Thoracic aorta (tissue), 2 donors: Measurements from ENCODE around the gene INPP4B. TPM values are rescaled to one million over a fixed set of nuclear protein-coding genes. Genes with fewer than 3 reads are reported as not detected.

ENCODE experiments used
- ATAC-seq: fragments of 150-250 bp; one replicate; pipeline ENCODE4 v1.8.0; 2017; ENCODE audit warnings: low read depth; ENCODE audit not compliant: insufficient number of reproducible peaks, low FRiP score
- DNase-seq: peaks from one replicate; pipeline ENCODE4 v3.0.0-alpha.2; 2020; ENCODE audit warnings: low spot score
- H3K27ac ChIP-seq, 2 donors: fragments of 200-600 bp; sonication (generic); 1 replicate in 1 of 2; 2 replicates in 1 of 2; pipeline ENCODE4 v1.5.1; 2016; ENCODE audit warnings: mild to moderate bottlenecking in 2 of 2, moderate library complexity in 2 of 2
- H3K27me3 ChIP-seq: fragments of 200-600 bp; sonication (generic); replicated peaks from 2 replicates; pipeline ENCODE4 v1.6.0; 2016; ENCODE audit warnings: mild to moderate bottlenecking; ENCODE audit not compliant: insufficient read depth
- H3K36me3 ChIP-seq: fragments of 200-600 bp; sonication (generic); one replicate; pipeline ENCODE4 v1.5.1; 2016
- H3K4me1 ChIP-seq, 2 donors: fragments of 200-600 bp; sonication (generic); 1 replicate in 1 of 2; 2 replicates in 1 of 2; pipeline versions ENCODE4 v1.5.1 to v1.6.0; 2016; ENCODE audit warnings: low read depth in 2 of 2, mild to moderate bottlenecking in 1 of 2; ENCODE audit not compliant: control insufficient read depth in 1 of 2
- H3K4me3 ChIP-seq: fragments of 200-600 bp; sonication (generic); 2 replicates; pipeline ENCODE4 v1.5.1; 2016; ENCODE audit warnings: mild to moderate bottlenecking
- H3K9me3 ChIP-seq: fragments of 200-600 bp; sonication (generic); 2 replicates; pipeline ENCODE4 v1.5.1; 2016
- total RNA-seq, 2 donors: library from RNA; depleted of rRNA; stranded (reverse); fragments of >200 nt; gene quantifications; one replicate each; pipeline versions ENCODE4 v1.1.0 to v1.2.3, GENCODE V29; 2016
- TF ChIP-seq, protein P1 (sequence below): fragments of 200-600 bp; sonication (generic); IDR thresholded peaks from one replicate; pipeline ENCODE4 v1.5.1; 2019; ENCODE audit warnings: antibody characterized with exemption

INPP4B gene
- total RNA-seq, 2 donors from 2014 or later: 21.1 to 30.4 TPM

- H3K4me3 ChIP-seq: no peak overlapping the region
- no peaks in the 10 kb centered on the region for H3K9me3 ChIP-seq
- H3K27me3 ChIP-seq: no peaks in the 10 kb centered on the region
- TF ChIP-seq, protein P1, sequence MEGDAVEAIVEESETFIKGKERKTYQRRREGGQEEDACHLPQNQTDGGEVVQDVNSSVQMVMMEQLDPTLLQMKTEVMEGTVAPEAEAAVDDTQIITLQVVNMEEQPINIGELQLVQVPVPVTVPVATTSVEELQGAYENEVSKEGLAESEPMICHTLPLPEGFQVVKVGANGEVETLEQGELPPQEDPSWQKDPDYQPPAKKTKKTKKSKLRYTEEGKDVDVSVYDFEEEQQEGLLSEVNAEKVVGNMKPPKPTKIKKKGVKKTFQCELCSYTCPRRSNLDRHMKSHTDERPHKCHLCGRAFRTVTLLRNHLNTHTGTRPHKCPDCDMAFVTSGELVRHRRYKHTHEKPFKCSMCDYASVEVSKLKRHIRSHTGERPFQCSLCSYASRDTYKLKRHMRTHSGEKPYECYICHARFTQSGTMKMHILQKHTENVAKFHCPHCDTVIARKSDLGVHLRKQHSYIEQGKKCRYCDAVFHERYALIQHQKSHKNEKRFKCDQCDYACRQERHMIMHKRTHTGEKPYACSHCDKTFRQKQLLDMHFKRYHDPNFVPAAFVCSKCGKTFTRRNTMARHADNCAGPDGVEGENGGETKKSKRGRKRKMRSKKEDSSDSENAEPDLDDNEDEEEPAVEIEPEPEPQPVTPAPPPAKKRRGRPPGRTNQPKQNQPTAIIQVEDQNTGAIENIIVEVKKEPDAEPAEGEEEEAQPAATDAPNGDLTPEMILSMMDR: no peak
- DNase-seq: no peak
- no peak for ATAC-seq
- H3K4me1 ChIP-seq: no peaks in the 10 kb centered on the region
- no peaks in the 10 kb centered on the region for H3K36me3 ChIP-seq
- no peak overlapping the region for H3K27ac ChIP-seq
Measured at GRCh38 chr4:142141224-142141623, 704.9 kb downstream of the INPP4B start.

DNA sequence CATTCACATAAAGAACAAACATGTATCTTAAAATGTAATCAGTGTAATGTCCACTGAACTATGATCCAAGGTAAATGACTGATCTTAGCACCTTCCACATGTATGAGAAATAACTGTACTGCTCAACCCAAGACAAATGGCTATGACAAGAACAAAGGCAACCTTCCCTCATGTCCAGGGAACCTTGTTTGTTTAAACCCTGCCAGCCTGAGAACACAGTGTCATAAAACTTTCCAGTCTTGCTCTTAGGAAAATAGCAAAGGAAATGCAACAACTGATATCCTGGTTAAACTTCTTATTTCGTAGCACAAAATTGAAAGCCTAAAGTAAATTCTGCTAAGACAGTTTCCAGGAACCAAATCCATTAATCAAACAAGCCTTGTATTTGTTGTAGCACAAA is 715.4 kb downstream of the INPP4B start:
- no peaks in the 10 kb centered on the region for H3K9me3 ChIP-seq
- peak overlapping the region; percentile 40 to 60 for H3K27ac ChIP-seq
- ATAC-seq (no peak), DNase-seq (no peak)
- H3K4me1 ChIP-seq: peaks cover 9 to 37% of the 10 kb centered on the region in 2 donors
- H3K36me3 ChIP-seq: no peaks in the 10 kb centered on the region
- no peaks in the 10 kb centered on the region for H3K27me3 ChIP-seq
- no peak overlapping the region for H3K4me3 ChIP-seq
- TF ChIP-seq, protein P1: no peak

DNA sequence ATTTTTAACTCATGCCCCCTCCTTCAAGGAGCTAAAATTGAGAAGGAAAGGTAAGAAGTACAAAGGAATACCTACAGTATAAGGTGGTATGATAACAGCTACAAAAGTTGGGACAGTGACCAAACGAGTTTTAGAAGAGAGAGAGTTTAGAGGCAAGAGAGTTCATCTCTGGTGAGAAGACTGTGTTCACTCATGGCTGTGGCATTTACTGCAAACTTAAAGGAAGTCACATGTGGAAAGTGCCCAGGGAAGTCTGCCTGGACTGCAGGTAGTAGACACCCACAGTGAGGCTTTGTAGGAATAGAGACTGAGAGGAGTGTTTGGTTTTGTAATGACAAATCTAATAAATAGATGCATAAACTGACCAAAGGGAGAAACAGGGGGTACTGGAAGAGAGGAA is 716.2 kb downstream of the INPP4B start:
- TF ChIP-seq, protein P1: no peak
- H3K27ac ChIP-seq: peak overlapping the region; percentile 40 to 60

GRCh38 chr4:142129473-142129872 is 716.6 kb downstream of the INPP4B start:
- no peaks in the 10 kb centered on the region for H3K9me3 ChIP-seq
- peaks cover 9 to 37% of the 10 kb centered on the region in 2 donors for H3K4me1 ChIP-seq
- H3K4me3 ChIP-seq: no peak overlapping the region
- H3K36me3 ChIP-seq: no peaks in the 10 kb centered on the region
- TF ChIP-seq, protein P1: no peak
- DNase-seq: no peak
- no peak for ATAC-seq
- peak overlapping the region in 1 of 2 donors; percentile 60 for H3K27ac ChIP-seq
- H3K27me3 ChIP-seq: no peaks in the 10 kb centered on the region

More for the DNA sequence above, 716.2 kb downstream of the INPP4B start:
- H3K27me3 ChIP-seq: no peaks in the 10 kb centered on the region
- H3K9me3 ChIP-seq: no peaks in the 10 kb centered on the region
- DNase-seq (no peak), ATAC-seq (no peak)
- no peak overlapping the region for H3K4me3 ChIP-seq
- H3K4me1 ChIP-seq: peaks cover 9 to 37% of the 10 kb centered on the region in 2 donors
- no peaks in the 10 kb centered on the region for H3K36me3 ChIP-seq

GRCh38 chr4:142128529-142128928 is 717.6 kb downstream of the INPP4B start:
- Histone ChIP-seq H3K27me3 (no peaks in the 10 kb centered on the region), H3K9me3 (no peaks in the 10 kb centered on the region), H3K36me3 (no peaks in the 10 kb centered on the region), H3K4me1 (peaks cover 9 to 37% of the 10 kb centered on the region in 2 donors), H3K27ac (peak overlapping the region; percentile 32 to 45), H3K4me3 (no peak overlapping the region)
- no peak for DNase-seq
- TF ChIP-seq, protein P1: no peak
- ATAC-seq: no peak
